HG03432 (cell line): Measurements from ENCODE around the gene RNF39.

Experiments
- ATAC-seq: cut with Tn5 transposase; IDR thresholded peaks from one replicate; pipeline ENCODE4 v1.9.1; 2021; ENCODE audit warnings: mild to moderate bottlenecking, moderate library complexity; ENCODE audit not compliant: unreplicated experiment

The RNF39 gene

GRCh38 chr6:30097902-30098768 is 22.6 kb upstream of the RNF39 start:
- no peak for ATAC-seq

- no peak for ATAC-seq
Measured at GRCh38 chr6:30096829-30097228, 21.3 kb upstream of the RNF39 start.

DNA sequence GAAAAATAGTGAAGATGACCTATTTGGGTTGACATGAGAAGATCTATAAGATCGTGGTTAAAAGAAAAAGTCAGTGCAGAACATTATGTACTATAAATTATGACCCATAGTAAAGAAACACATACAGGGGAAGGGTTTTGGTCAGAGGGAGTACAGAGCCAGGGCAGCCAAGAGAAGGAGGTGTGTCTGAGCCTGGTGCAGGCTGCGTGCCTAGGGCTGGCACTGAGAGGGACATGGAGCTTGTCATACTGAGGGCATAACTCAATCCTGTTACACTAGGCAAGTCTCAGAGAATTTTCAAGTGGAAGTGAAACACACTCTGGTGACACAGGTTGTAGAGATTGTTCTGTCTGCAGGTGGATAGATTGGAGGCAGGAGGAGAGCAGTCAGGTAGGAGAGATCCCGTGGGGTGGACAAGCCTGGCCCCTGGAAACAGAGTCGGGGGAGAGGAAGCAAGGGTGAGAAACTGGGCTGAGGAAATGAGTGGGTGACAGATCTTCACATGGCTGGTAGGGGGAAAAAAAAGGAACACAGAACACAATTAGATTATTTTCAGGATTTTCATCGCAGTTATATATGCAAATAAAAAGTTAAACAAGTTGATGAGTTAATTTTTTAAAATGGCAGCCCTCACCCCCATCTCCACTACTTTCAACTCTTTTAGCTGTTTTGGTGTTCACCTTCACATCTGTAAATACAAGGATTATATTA is 18.5 kb upstream of the RNF39 start:
- ATAC-seq, result no peak

DNA sequence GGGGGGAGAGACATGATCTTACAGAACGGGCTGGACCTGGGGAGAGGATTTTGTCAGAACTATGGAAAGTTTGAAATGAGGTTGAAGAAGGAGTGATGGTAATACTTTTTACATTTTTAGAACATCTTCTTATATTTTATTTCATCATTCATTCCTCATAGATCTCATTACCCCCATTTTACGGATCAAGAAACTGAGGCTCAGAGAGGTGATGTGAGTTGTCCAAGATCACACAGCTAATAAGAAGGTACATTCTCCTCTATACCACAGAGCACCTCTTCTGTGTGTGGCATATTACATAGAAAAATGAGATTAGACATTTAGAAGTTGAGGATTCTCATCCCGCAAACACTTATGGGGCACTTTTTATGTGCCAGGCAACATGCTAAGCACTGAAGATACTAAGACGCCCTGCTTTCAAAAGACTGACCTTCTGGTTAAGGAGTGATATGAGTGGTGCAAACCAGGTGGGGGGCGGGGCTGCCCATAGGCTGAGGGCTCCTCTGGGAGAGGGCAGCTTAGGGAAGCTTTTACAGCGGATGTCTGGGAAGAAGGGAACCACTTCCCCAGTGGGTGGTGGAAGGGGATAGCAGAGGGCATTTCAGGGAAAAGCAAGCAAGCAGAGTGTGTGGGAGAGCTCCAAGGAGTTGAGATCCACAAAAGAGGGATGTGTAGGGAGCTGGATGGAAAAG is 17.4 kb upstream of the RNF39 start:
- no peak for ATAC-seq

DNA sequence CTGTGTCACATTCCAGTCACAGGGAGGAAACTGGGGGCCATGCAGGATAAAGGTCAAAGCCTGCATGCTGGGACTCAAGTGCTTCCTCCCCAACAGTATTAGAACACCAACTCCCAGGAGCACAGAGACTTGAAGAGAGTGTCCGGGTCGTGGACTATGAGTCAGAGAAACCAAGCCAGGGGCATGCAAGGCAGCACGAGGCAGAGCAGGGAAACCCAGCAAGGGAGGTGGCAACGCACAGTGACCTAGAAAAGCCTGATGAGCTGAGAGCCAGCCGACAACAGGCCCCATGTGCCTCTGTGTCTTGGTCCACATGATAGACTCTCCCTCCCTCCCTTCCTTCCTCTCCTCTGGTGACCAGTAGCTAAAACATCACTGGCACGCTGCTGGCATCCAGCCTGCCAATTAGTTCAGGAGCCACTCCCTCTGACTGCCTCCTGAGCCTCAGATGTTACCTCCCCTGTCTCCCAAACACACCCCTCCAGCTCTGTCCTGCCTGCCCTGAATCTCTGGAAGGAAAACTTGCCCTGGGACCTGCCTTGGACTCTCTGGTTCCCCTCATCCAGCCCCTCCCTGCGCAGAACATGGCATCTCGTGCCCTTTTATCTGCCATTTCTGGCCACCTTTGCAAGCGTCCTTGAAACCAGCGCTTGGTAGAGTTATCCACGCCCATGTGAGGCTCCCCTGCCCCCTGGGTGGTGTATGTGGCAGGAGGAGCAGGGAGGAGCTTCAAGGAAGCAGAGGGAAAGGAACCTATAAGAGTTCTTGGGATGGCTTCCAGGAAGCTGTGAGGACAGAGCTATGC is 16.2 kb upstream of the RNF39 start:
- no peak for ATAC-seq

DNA sequence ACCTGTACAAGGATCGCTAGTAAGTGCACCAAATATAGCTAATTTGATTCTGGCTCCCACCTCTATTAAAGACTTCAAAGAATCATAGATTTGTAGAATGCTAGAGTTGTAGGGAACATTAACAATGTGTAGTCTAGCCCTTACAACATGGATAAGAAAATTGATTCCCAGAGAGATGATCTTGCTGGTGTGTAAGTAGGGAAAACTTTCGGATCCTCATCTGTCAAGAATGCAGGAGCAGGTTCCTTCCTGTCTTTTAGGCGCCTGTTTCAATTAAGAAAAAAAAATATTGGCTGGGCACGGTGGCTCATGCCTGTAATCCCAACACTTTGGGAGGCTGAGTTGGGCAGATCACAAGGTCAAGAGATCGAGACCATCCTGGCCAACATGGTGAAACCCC is 12.3 kb upstream of the RNF39 start:
- no peak for ATAC-seq

DNA sequence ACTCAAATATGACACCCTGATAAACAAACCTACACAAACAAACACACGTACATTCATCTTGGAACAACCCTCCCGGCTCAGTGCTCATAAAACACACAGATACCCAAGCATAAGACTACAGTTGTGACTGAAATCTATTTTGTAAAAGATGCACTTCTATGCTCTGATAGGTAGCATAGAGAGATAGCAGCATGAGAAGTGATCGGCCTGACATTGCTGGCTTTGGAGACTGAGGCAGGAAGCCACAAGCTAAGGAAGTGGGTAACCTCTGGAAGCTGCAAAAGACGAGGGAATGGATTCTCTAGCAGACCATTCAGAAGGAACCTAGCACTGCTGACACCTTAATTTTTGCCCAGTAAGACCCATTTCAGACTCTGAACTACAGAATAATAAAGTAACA is 1.6 kb upstream of the RNF39 start:
- ATAC-seq, result no peak

GRCh38 chr6:30075790-30076732 is 492 bp upstream of the RNF39 start:
- no peak for ATAC-seq

- ATAC-seq, result no peak
Measured at GRCh38 chr6:30074331-30075093, 1.1 kb downstream of the RNF39 start.

DNA sequence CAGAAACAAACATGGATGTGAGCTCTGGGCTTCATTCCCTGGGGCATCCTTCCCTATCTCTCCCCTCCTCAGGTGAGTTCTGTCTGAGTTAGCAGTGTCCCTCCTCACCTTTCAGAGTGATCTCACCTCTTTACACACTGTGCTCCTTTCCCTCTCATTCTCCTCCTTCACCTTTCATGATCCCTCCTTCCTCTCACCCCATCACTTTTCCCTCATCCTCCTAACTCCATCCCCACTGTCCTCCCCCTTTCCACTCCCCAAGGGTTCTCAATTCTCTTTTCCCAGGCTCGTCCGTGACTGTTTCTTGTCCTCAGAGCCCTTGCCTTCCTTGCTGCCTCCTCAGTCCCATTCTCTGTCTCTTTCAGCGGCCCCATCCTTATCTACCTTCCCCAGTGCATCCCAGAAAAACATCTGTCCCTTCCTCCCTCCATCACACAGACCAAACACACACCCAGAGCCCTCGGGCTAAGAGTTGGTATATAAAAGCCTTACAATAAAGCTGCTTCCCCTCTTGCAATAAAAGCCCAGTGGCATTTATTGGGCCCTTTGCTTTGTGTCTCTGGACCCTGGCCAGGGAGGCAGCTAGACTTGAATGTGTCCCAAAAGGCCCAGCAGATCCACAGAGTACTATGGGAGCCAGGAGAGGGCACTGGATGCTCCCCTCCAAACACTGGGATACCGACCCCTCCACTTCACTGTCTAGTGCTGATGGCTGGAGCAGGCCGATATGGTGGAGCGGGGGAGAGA is 1.9 kb downstream of the RNF39 start:
- ATAC-seq, result no peak

- ATAC-seq, result no peak
Measured at GRCh38 chr6:30071858-30072257, 3.7 kb downstream of the RNF39 start.

- ATAC-seq, result no peak
Measured at GRCh38 chr6:30071081-30071818, 4.3 kb downstream of the RNF39 start.

DNA sequence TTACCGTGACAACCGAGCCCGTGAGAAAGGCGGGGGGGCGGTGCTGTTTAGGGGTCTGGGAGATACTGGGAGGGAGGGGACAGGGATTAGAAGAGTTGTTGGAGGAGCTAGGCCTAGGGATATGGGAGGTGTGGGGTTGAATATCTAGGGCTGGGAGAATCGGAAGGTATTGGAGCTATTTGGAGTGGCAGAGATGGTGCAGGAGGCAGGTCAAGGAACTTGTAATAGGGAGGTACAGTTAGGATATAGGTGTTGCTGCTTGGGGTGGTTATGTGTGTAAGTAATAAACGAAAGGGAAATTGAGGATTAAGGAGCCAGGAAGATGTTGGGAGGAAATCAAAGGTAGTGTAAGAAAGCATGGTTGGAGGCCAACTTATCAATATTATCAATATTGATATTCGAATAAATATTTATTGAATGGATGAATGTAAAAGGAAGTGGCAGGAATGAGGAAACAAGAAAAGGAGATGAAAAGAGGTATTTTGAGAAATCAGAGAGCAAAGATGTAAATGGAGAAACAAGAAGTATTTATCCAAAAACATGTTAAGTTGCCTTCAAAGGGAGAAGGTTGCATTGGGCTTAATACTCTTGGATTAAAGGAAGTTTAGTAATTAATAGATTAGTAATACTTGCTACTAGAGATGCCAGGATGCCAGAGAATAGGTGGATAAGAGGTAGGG is 8.0 kb downstream of the RNF39 start:
- ATAC-seq, result no peak

DNA sequence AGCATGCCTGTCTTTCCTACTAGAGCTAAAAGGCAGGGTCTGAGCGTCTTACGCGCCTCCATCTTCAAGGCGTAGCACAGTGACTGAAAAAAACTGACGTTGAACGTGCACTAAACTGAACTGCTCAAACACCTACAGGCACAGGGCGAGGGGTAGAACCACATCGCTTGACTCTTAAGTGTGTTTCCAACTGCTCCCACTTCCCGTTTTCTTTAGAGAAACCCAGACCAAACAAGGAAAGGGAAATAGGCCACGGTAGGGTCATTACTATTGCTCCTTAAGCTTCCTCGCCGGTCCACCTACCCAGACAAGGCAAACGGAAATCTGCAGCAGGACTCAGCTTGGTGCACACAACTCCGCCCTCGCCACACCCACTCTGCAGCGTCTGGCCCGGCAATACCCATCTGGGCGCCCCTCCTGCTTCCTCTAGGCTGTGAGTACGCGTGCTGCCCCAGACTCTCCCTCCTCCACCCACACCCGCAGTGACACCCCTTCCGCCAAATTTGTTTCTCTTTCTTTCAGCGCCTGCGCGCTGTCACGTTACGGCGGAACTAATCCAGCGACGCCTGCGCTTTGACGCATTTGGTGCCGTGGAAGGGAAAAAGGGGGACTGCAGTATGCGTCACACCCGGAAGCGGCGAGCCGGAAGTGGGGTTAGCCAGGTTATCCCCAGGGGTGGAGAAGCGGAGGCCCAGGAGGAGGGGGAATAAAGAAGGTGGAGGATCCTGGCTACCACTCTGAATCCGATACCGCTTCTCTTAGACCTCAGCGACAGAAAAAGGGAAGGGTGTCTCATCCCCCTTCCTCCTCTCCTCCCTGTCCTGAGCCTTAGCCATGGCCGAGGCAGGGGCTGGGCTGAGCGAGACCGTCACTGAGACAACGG is 8.8 kb downstream of the RNF39 start, which contains the start of gene PPP1R11:
Gene PPP1R11, plus strand, starts transcription at position 622 of the 883 bp plus-strand sequence. Its CDS starts 213 bp downstream, at position 835.
- peak; percentile 96 for ATAC-seq

DNA sequence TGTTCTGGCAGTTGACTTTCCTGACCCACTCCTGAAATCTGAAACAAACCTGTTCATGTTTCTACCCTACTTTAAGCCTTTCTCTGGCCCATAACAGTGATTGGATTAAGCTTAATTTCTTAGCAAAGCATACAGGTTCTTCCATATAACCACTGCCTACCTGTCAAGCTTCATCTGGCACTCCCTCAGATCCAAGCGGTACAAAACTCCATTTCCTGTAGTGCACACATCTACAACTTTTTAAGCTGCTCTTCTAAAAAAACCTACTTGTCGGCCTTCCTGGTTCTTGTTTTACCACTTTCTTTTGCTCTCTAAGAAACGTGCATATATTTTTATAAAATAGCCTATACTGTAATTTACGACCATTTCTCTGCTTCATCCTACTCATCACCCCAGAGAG is 9.5 kb downstream of the RNF39 start:
- no peak for ATAC-seq

GRCh38 chr6:30063315-30063714 is 12.3 kb downstream of the RNF39 start:
- no peak for ATAC-seq
